ENCODE data around the gene STMND1. TPM values are rescaled to one million over a fixed set of nuclear protein-coding genes. Genes with fewer than 3 reads are reported as not detected.
A peak's percentile ranks its signal among the peaks of the same experiment; 100 is the strongest.
"Not testable (repeated sequence)": the region's sequence is repeated elsewhere in the genome, so short reads cannot be mapped to it uniquely, and the experiment has no call there.

STMND1 gene
- not detected in 2 replicates for total RNA-seq (2014; rRNA removed; shearing (Covaris generic))

DNA sequence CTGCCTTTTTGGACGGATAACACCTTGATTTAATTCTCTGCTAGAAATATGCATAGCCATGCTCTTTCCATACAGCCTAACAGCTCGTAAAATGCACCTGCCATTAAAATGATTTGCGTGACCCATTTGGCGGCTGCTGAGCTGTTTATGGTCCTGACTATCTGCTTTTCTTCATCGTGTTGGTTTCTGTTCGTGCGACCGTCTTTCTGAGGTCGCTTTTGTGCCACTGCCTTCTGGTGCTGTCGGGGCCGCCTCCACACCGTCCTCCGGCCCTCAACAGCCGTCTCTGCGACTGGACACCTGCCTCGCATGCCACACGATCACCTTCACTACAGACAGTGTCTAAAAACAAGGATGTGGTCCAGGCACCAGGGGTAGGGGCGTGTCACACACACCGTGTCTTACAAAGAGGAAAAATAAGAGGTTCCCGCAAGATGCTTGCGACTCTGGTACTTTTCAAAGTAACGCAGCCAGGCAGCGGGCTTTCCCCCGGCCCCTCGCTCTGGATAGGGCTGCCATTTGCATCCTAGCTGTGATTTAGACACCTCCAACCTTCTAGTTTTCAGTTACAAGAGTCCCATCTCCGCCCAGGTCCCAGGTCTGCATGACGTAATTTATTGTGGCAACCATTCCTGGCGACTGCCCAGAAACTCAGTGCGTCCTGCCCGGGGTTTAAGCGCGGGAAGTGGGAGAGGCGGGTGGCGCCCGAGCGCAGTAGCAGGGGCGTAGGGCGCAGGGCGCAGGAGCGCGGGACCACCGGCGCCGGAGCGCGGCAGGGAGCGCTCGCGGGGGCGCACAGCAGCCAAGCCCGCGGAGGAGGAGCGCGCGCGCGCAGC lies at the start of gene STMND1:
TSS of gene STMND1 (plus strand) at position 629 of the 836 bp plus-strand sequence. CDS start 208 bp downstream, outside the sequence.
- peak; percentile 38 for DNase-seq (ENCODE audit: low read depth)

DNA sequence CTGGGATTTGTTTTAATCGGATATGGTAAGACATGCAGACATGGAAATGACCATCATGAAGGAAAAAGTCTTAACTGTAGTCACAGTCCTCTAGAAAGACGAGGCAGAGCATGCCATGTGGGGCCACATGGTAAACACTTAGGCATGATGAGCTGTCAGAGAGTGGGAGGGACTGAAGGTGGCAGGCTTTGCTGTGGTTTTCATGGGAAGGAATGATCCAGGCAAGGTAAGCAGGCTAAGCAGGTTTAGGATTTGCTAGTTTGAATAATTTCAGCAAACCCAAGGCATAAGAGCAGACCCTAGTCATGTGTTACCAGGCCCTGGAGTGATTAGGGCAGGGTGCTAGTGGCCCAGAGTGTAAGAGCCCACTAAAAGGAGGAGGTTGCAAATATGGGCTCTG lies 47.2 kb upstream of the STMND1 start:
- DNase-seq (ENCODE audit: low read depth) = no peak

DNA sequence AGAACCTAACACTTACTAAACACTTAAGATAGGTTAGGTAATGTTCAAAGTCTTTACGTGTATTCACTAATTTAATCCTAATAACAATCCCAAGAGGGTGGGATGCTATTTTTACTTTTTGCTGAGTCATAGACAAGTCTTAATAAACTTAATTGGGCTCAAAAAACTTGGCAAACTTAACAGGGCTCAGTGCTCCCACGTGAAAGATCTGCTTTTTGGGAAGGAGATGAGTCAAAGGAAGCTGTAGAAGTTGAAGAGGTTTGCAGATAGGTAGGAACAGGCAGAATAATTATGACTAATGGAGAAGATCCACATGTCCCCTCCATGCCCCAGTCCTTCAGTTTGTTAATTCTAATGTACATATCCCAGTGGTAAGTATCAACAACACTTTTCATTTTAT lies 44.5 kb upstream of the STMND1 start:
- DNase-seq (ENCODE audit: low read depth) = peak; percentile 47

DNA sequence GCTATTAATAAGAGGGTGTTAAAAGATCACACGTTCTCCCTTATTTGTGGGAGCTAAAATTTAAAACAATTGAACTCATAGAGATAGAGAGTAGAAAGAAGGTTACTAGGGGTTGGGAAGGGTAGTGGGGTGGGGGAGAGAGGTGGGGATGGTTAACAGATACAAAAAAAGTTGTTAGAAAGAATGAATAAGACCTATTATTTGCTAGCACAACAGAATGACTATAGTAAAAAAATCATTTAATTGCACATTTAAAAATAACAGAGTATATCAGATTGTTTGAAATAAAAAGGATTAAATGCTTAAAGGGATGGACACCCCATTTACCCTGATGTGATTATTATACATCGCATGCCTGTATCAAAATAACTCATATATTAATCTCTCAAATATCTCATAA lies 43.3 kb upstream of the STMND1 start:
- no peak for DNase-seq (ENCODE audit: low read depth)

DNA sequence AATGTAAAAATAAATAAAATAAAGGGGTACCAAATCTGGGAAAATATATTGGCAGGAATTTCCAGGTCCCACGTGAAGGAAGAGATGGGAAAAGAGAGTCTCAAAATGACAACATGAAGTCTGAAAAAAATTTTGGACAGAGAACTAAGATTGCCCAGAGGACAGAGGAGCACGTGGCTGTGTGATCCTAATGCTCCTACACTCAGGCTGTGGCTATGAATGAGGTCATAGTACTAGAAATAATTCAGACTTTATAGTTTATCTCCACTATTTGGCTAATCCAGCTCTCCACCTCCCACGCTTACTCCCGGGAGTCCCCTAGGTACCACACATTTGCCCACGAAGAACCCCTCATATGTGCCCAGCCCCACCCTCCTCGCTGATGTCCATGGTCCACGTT lies 42.8 kb upstream of the STMND1 start:
- DNase-seq (ENCODE audit: low read depth) = no peak

DNA sequence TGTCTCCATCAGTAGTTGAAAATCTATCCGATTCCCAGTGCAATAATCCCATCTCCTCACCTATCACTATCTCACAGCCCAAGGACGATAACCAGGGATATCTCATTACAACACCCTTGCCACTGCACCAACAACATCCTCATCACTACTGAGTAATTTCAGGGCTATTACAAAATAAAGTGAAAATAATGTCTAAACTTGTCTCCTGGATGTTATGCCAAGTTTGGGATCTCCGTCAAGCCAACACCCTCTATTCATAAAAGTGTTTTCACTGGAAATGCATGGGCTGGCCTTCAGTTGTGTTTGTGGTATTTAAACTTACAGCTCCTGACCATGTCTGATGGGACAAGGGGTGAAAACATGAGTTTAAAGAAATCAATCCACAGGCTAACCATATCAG lies 42.0 kb upstream of the STMND1 start:
- no peak for DNase-seq (ENCODE audit: low read depth)

DNA sequence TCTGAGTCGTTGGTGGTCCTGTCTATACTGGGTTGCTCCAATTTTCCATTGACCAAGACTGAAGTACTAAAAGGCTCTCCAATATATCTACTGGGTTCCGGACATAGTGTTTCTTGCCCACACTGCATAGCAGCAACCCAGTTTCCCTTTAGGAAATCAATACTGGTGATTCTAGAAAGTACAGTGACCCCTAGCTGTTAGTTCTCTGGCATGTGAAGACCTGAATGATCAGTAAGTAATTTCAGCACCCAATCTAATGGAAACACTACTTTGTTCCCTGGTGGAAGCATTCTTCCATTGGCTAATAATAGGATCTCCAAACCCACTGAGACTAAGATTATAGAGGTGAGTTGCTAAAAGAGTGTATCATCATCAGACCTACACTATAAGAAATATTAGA lies 40.8 kb upstream of the STMND1 start:
- DNase-seq (ENCODE audit: low read depth) = no peak

DNA sequence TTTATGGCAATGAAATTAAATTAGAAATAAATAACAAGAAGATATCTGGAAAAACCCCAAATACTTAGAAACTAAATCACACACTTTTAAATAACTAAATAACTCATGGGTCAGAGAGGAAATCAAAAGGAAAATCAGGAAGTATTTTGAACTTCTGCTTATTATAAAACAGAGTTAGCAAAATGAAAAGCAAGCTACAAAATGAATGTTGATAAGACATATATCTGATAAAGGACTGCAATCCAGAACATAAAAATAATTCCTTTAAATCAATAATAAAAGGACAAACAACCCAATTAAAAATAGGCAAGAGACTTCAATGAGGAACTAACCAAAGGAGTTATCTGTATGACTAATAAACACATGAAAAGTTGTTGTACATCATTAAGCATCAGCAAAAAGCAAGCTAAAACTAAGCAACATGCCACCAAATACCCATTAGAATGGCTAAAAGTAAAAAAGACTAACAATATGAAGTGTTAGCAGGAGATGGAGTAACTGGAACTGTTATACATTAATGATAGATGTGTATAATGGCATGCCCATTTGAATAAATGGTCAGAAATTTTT lies 38.9 kb upstream of the STMND1 start:
- no peak for DNase-seq (ENCODE audit: low read depth)

DNA sequence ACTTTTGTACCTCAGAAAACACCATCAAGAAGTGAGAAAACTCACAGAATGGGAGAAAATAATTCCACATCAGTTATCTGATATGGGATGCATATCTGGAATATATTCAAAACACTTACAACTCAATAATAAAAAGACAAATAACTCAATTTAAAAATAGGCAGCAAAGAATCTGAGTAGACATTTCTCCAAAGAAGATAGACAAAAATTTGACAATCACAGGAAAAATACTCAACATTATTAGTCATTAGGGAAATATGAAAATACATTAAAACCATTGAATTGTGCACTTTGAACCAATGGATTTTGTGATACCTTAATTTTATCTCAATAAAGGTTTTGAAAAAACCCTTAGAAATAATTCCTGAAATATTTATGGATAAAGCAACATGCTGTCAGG lies 36.9 kb upstream of the STMND1 start:
- no peak for DNase-seq (ENCODE audit: low read depth)

DNA sequence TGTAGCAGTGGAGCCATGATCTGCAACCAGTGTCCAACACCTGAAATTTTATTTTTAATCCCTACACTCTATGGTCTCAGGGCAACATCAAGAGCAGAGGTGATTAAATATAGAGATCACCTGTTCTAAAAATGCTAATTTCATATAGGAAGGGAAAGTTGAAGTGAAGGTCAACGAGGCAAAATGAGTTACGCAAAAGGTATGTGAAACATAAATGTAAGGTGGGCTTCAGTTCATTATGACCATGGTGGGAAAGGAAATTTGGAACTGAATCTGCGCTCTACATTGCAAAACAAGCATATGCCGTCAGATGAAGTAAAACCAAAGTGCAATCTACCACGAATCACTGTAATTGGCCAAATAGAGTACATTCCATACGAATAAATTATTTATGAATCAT lies 35.2 kb upstream of the STMND1 start:
- DNase-seq (ENCODE audit: low read depth) = no peak

DNA sequence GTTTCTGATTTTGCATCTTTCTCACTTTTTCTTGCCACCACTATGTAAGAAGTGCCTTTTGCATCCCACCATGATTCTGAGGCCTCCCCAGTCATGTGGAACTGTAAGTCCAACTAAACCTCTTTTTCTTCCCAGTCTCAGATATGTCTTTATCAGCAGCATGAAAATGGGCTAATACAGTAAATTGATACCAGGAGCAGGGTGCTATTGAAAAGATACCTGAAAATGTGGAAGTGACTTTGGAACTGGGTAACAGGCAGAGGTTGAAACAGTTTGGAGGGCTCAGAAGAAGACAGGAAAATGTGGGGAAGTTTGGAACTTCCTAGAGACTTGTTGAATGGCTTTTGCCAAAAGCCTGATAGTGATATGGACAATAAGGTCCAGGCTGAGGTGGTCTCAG lies 32.9 kb upstream of the STMND1 start:
- not testable (repeated sequence) for DNase-seq (ENCODE audit: low read depth)

DNA sequence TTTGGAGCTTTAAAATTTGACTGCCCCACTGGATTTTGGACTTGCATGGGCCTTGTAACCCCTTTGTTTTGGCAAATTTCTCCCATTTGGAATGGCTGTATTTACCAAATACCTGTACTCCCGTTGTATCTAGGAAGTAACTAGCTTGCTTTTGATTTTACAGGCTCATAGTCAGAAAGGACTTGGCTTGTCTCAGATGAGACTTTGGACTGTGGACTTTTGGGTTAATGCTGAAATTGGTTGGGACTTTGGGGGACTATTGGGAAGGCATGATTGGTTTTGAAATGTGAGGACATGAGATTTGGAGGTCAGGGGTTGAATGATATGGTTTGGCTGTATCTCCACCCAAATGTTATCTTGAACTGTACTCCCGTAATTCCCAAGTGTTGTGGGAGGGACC lies 31.4 kb upstream of the STMND1 start:
- DNase-seq (ENCODE audit: low read depth) = not testable (repeated sequence)

DNA sequence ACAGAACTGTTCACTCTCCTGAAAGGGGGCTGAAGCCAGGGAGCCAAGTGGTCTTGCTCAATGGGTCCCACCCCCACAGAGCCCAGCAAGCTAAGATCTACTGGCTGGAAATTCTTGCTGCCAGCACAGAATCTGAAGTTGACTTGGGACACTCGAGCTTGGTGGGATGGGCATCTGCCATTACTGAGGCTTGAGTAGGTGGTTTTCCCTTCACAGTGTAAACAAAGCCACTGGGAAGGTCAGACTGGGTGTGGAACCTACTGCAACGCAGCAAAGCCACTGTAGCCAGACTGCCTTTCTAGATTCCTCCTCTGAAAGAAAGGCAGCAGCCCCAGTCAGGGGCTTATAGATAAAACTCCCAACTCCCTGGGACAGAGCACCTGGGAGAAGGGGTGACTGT lies 28.3 kb upstream of the STMND1 start:
- not testable (repeated sequence) for DNase-seq (ENCODE audit: low read depth)

DNA sequence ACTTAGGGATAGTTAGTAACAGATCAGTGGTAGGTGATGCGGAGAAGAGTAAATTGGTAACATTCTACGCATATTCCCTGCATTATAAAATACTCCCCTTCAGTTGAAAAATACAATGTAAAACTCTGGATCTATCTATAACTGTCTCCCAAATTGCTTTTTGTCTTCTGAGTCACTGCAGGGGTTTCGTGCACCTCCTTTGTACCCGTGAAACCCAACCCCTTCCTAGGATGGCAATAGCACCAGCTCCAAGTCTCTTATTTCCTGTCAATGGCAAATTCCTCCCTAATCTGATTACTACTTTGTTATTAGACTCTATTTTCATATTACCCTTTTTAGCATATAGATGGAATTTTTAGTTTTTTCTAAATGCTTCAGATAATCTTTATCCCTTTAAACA lies 20.6 kb upstream of the STMND1 start:
- no peak for DNase-seq (ENCODE audit: low read depth)

DNA sequence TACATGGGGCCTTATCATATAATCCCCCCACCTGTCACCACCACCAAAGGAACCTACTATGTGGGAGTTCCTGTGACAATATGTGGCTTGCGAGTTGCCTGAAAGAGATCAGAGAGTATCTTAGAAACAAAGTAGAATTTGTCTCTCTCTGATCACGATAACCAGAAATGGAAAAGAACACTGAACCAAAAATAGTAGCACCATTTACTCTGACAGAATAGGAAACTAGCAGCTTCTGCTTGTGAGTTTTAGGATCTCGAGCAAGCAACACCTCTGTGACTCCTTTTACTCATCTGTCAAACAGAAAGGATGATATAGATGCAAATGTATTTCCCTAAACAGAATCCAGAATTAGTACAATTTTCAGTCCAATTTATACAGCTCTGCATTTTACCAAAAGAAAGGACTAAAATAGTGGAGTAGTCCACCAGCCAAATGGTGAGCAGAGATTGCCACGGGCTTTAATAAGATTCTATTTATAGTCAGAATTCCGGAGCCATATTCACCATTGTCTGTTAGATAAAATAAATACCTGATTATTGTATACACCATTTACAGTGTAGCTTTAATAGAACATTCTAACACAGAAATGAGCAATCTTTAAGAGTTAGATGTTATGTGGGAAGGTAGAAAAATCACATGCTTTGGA lies 19.9 kb upstream of the STMND1 start:
- no peak for DNase-seq (ENCODE audit: low read depth)

DNA sequence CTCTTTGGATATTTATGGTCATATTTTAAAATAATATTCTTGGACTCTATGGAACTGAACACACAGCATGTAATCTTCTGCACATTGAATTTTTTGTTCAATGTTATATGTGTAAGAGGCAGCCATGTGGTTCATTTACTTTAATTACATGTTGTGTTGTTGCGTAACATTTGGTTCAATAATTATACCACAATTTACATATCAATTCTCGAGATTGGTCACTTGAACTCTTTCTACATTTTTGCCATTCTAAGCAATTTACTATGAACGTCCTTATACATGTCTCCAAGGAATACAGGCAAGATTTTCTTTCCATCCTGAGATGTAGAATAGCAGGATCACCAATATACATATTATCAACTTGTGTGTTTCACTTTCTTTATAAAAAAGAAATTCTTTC lies 18.5 kb upstream of the STMND1 start:
- DNase-seq (ENCODE audit: low read depth) = no peak

DNA sequence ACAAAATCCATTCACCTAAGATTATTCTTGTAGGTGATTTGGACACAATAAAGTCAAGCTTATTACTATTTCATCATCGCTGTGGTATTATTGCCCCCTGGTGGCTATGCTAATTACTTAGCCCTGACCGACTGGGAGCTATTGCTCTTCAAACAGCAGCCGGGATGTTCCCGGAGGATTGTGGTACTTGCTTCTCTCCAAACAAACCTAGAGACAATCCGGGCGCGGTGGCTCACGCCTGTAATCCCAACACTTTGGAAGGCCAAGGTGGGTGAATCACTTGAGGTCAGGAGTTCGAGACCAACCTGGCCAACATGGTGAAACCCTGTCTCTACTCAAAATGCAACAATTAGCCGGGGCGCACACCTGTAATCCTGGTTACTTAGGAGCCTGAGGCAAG lies 15.4 kb upstream of the STMND1 start:
- peak; percentile 83 for DNase-seq (ENCODE audit: low read depth)

DNA sequence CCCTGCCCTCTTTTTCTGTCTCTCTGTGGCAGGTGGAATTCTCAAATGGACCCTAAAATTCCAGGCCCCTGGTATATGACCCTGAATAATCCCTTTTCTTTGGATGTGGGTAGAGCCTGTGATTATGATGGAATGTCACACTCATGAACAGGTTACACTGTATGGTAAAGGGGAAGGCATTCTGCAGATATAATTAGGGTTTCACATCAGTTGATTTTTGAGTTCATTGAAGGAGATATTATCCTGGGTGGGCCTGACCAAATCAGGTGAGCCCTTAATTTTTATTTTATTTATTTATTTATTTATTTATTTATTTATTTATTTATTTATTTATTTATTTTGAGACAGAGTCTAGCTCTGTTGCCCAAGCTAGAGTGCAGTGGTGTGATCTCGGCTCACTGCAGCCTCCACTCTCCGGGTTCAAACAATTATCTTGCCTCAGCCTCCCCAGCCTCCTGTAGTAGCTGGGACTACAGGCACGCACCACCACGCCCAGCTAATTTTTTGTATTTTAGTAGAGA lies 13.7 kb upstream of the STMND1 start:
- DNase-seq (ENCODE audit: low read depth) = no peak

DNA sequence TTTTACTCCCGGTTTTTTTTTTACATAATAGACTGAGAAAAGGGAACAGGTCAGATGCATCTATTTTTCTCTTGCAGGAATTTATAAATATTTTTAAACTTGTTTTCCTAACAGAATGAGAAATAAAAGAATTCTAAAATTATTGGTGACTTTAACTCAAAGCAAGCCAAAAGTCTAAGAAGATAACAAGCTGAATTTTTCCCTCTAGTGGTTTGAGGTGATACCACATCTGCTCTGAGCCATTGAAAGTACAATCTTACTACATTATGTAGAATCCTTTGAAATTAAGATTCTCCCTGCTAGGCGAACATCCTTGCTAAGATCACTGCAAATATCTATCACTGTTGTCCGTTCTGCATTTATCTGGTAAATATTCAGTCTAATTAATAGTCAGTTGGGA lies 10.7 kb upstream of the STMND1 start:
- DNase-seq (ENCODE audit: low read depth) = no peak

DNA sequence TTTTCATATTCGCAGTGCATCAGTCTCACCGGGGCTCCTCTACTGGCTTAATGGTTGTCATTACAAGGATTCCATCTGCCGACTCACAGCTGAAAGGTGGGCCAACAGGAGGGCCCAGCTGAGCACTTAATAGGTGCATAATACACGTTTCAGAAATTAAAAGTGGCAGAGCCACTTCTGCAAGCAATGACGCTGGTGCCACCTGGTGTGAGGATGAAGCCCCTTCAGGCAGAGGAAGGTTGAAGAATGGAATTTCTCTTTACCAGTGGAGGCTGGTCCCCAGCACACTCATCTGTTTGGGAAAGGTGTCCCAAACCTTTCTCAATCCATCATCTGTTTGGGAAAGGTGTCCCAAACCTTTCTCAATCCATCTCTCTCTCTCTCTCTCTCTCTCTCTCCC lies 8.2 kb upstream of the STMND1 start:
- DNase-seq (ENCODE audit: low read depth) = peak; percentile 36

DNA sequence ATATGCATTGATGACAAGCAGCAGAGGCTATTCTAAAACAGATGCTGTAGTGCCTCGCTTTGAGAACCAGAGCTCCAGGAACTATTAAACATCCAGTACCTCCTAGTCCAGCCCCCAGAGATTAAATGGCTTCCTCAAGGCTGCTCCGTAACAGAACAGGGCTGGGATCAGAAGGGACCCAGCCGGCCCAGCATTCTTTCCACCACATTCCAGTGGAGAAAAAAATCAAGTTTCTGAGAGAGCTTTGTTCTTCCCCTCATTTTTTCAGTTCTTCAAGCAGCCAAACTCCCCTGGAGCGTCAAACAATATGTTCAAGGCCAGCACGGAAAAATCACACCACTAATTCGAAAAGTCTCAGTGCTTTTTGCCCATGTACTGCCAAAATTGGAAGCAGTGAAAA lies 5.8 kb upstream of the STMND1 start:
- DNase-seq (ENCODE audit: low read depth) = no peak

DNA sequence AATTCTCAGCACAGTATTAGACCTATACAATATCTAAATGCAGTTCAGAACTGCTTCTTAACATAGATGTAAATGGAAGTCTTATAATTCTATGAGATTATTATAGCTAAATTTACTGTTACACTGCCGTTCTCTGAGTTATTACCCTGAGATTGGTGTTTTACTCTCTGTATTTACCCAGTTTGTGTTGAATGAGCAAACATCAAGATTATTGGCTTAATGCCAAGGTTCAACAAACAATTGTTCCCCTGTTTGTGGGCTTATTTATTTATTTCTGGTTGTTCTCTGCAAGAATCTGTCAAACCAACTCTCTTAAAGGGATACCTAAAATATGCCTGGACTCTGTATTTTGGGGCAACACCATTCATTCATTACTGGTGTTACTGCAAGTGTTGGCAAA lies 5.2 kb upstream of the STMND1 start:
- no peak for DNase-seq (ENCODE audit: low read depth)

DNA sequence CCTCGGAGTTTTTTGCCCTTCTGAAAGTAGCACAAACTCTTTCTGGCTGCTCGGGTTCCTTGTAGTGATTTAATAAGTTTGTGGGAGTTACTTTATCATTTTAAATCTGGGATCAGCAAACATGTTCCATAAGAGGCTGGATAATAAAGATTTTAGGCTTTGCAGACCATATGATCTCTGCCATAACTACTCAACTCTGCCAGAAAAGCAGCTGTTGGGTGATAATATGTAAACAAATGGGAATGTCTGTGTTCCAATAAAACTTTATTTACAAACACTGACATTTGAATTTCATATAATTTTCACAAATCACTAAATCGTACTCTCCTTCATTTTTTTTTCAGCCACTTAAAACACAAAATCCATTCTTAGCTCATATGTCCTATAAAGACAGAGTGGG lies 3.9 kb upstream of the STMND1 start:
- no peak for DNase-seq (ENCODE audit: low read depth)

Data from RPMI7951 (cell line).